ENCODE measurements around the gene GLO1. TPM values are rescaled to one million over a fixed set of nuclear protein-coding genes. Genes with fewer than 3 reads are reported as not detected.

The GLO1 gene
- total and polyA plus RNA-seq, 7 donors: 64.9 to 129 (median 96.0) TPM

DNA sequence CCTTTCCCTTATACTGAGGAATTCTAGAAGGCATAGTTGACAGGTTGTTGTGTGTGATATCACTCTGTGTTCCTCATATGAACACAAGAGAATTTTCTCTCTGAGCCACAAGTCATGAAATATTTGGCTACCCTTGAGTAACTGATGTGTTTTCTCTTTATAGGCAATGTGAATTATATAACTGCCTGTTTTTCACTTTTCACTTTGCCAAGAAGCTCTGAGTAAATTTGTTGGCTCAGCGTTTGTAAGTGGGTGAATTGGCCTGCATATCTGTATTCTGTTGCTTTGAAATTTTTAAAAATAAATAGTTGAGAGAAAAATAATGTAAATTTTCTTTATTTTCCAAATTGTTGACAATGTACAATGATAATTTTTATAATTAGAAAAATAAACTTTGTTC is 58.0 kb downstream of the GLO1 start:
- no peak for TF ChIP-seq POLR2AphosphoS5 (IDR thresholded peaks at IDR 0.05)
- TF ChIP-seq, protein P1, sequence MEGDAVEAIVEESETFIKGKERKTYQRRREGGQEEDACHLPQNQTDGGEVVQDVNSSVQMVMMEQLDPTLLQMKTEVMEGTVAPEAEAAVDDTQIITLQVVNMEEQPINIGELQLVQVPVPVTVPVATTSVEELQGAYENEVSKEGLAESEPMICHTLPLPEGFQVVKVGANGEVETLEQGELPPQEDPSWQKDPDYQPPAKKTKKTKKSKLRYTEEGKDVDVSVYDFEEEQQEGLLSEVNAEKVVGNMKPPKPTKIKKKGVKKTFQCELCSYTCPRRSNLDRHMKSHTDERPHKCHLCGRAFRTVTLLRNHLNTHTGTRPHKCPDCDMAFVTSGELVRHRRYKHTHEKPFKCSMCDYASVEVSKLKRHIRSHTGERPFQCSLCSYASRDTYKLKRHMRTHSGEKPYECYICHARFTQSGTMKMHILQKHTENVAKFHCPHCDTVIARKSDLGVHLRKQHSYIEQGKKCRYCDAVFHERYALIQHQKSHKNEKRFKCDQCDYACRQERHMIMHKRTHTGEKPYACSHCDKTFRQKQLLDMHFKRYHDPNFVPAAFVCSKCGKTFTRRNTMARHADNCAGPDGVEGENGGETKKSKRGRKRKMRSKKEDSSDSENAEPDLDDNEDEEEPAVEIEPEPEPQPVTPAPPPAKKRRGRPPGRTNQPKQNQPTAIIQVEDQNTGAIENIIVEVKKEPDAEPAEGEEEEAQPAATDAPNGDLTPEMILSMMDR (IDR thresholded peaks at IDR 0.05): no peak
- no peak for TF ChIP-seq POLR2A (IDR thresholded peaks at IDR 0.05)
- no peak for TF ChIP-seq EP300 (IDR thresholded peaks at IDR 0.05)
- Histone ChIP-seq H3K27ac (no peak overlapping the region), H3K36me3 (no peaks in the 10 kb centered on the region), H3K27me3 (no peaks in the 10 kb centered on the region), H3K9me3 (no peaks in the 10 kb centered on the region), H3K4me1 (peaks cover 0 to 13% (median 9%) of the 10 kb centered on the region in 4 donors), H3K4me3 (no peak overlapping the region)
- WGBS, 2 donors: 67 to 80% methylated on average over 1 of the region's 1 CpG
- intact Hi-C loops (cut with DNase I): loop anchor here (5.0 kb wide), 1 partner anchor 57 kb away; the partner anchor contains the start of gene GLO1
- DNase-seq: no peak

- DNase-seq: peak; percentile 62
- WGBS, 2 donors: 15 to 16% methylated on average over 32 of the region's 32 CpGs
These were observed 62.6 kb downstream of the GLO1 start for GRCh38 chr6:38640216-38640909.

GRCh38 chr6:38639498-38640215 is 63.3 kb downstream of the GLO1 start, which contains the start of gene BTBD9:
TSS of gene BTBD9 (minus strand) at chr6:38639929.
- peak within 1 kb of the TSS; percentile 80 to 92 (median 84) for H3K4me3 ChIP-seq
- peaks cover 0 to 25% (median 13%) of the 10 kb centered on the region in 4 donors for H3K4me1 ChIP-seq
- WGBS, 2 donors: 0% methylated on average over 82 of the region's 82 CpGs
- H3K9me3 ChIP-seq: no peaks in the 10 kb centered on the region
- DNase-seq: peak; percentile 90
- TF ChIP-seq POLR2AphosphoS5 (IDR thresholded peaks at IDR 0.05) (peak; percentile 54 to 86 (median 74)), POLR2A (IDR thresholded peaks at IDR 0.05) (peak; percentile 10 to 48), EP300 (IDR thresholded peaks at IDR 0.05) (peak in 1 of 4 donors; percentile 42)
- TF ChIP-seq, protein P1 (IDR thresholded peaks at IDR 0.05): no peak
- H3K36me3 ChIP-seq: no peaks in the 10 kb centered on the region
- H3K27me3 ChIP-seq: no peaks in the 10 kb centered on the region
- intact Hi-C loops (cut with DNase I): loop anchor here (5.0 kb wide), 2 partner anchors 63 to 822 kb away; partner anchors contain the start of genes GLO1 and ZFAND3
- H3K27ac ChIP-seq: peak within 1 kb of the TSS; percentile 92 to 94 (median 94)

More at GRCh38 chr6:38640216-38640909, 62.6 kb downstream of the GLO1 start:
- TF ChIP-seq POLR2A (IDR thresholded peaks at IDR 0.05): no peak
- peak in 3 of 4 donors; percentile 11 to 69 (median 35) for TF ChIP-seq POLR2AphosphoS5 (IDR thresholded peaks at IDR 0.05)
- intact Hi-C loops (cut with DNase I): loop anchor here (5.0 kb wide), 1 partner anchor 62 kb away; the partner anchor contains the start of gene GLO1
- no peaks in the 10 kb centered on the region for H3K27me3 ChIP-seq
- peaks cover 0 to 22% (median 11%) of the 10 kb centered on the region in 4 donors for H3K4me1 ChIP-seq
- H3K36me3 ChIP-seq: no peaks in the 10 kb centered on the region
- peak overlapping the region; percentile 80 to 92 (median 84) for H3K4me3 ChIP-seq
- no peaks in the 10 kb centered on the region for H3K9me3 ChIP-seq
- peak overlapping the region; percentile 92 to 94 (median 94) for H3K27ac ChIP-seq

- TF ChIP-seq, protein P1 (IDR thresholded peaks at IDR 0.05): no peak
- 4 to 5% methylated on average over 15 of the region's 15 CpGs for WGBS, 2 donors
- Histone ChIP-seq H3K27ac (peak overlapping the region; percentile 92 to 94 (median 94)), H3K4me1 (peaks cover 0 to 31% (median 16%) of the 10 kb centered on the region in 4 donors), H3K27me3 (no peaks in the 10 kb centered on the region), H3K4me3 (peak overlapping the region; percentile 80 to 92 (median 84)), H3K36me3 (no peaks in the 10 kb centered on the region), H3K9me3 (no peaks in the 10 kb centered on the region)
- no peak for DNase-seq
- intact Hi-C loops (cut with DNase I): loop anchor here (5.0 kb wide), 1 partner anchor 822 kb away; the partner anchor contains the start of gene ZFAND3
These were observed 63.9 kb downstream of the GLO1 start for GRCh38 chr6:38638941-38639497.

Data from sigmoid colon (tissue), 7 donors.